ENCODE measurements around the gene SELENOO. TPM values are rescaled to one million over a fixed set of nuclear protein-coding genes. Genes with fewer than 3 reads are reported as not detected.
"Not testable (repeated sequence)": the region's sequence is repeated elsewhere in the genome, so short reads cannot be mapped to it uniquely, and the experiment has no call there.

SELENOO gene
- total RNA-seq, 2 experiments from 2014 or later = 34.0 to 44.2 TPM

GRCh38 chr22:50165436-50166123 is 35.2 kb upstream of the SELENOO start:
- Histone ChIP-seq H3K4me2 (ENCODE audit: low read length) (no peak overlapping the region), H3K9me3 (ENCODE audit: low read length) (no peaks in the 10 kb centered on the region), H3K27ac (ENCODE audit: low read depth, low read length, poor library complexity, severe bottlenecking) (no peak overlapping the region), H3K79me2 (ENCODE audit: insufficient read depth, low read depth, low read length) (no peaks in the 10 kb centered on the region), H3K4me3 (ENCODE audit: low read depth, low read length, poor library complexity, severe bottlenecking) (no peak overlapping the region), H2AFZ (ENCODE audit: low read length) (no peak overlapping the region), H3K4me1 (ENCODE audit: insufficient read depth, low read length, poor library complexity, severe bottlenecking) (no peaks in the 10 kb centered on the region), H3K9me2 (ENCODE audit: insufficient read depth, low read length) (no peaks in the 10 kb centered on the region), H4K20me1 (ENCODE audit: insufficient read depth, low read length) (no peaks in the 10 kb centered on the region), H3K36me3 (ENCODE audit: insufficient read depth, low read length) (no peaks in the 10 kb centered on the region)
- no TSS peak for BruUV-seq (replicated peaks)
- POLR2A ChIA-PET = no interaction called here
- no peak for DNase-seq (ENCODE audit: low spot score)
- CTCF ChIA-PET (ENCODE audit: unreplicated experiment) = no interaction called here
- intact Hi-C loops (cut with micrococcal nuclease; ENCODE audit: unreplicated experiment) = no loop called here
- no peak for TF ChIP-seq EZH2phosphoT487 (IDR thresholded peaks at IDR 0.05; ENCODE audit: borderline replicate concordance, low read depth, low read length)
- TF ChIP-seq, protein P1, sequence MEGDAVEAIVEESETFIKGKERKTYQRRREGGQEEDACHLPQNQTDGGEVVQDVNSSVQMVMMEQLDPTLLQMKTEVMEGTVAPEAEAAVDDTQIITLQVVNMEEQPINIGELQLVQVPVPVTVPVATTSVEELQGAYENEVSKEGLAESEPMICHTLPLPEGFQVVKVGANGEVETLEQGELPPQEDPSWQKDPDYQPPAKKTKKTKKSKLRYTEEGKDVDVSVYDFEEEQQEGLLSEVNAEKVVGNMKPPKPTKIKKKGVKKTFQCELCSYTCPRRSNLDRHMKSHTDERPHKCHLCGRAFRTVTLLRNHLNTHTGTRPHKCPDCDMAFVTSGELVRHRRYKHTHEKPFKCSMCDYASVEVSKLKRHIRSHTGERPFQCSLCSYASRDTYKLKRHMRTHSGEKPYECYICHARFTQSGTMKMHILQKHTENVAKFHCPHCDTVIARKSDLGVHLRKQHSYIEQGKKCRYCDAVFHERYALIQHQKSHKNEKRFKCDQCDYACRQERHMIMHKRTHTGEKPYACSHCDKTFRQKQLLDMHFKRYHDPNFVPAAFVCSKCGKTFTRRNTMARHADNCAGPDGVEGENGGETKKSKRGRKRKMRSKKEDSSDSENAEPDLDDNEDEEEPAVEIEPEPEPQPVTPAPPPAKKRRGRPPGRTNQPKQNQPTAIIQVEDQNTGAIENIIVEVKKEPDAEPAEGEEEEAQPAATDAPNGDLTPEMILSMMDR (conservative IDR thresholded peaks at IDR 0.05; ENCODE audit: low read length) = no peak

- no peaks in the 10 kb centered on the region for H3K79me2 ChIP-seq (ENCODE audit: insufficient read depth, low read depth, low read length)
- BruUV-seq (replicated peaks) = no TSS peak
- no peak overlapping the region for H3K4me2 ChIP-seq (ENCODE audit: low read length)
- no peak overlapping the region for H3K4me3 ChIP-seq (ENCODE audit: low read depth, low read length, poor library complexity, severe bottlenecking)
- ChIA-PET CTCF (ENCODE audit: unreplicated experiment) (no interaction called here), POLR2A (interaction anchor here (0.6 kb wide), 1 partner anchor 9 kb away, joined by 3 read pairs; no protein-coding TSS in a partner anchor)
- H3K4me1 ChIP-seq (ENCODE audit: insufficient read depth, low read length, poor library complexity, severe bottlenecking) = peaks cover 4% of the 10 kb centered on the region
- TF ChIP-seq EZH2phosphoT487 (IDR thresholded peaks at IDR 0.05; ENCODE audit: borderline replicate concordance, low read depth, low read length) = no peak
- no peak overlapping the region for H2AFZ ChIP-seq (ENCODE audit: low read length)
- H4K20me1 ChIP-seq (ENCODE audit: insufficient read depth, low read length) = no peaks in the 10 kb centered on the region
- H3K9me3 ChIP-seq (ENCODE audit: low read length) = no peaks in the 10 kb centered on the region
- H3K27ac ChIP-seq (ENCODE audit: low read depth, low read length, poor library complexity, severe bottlenecking) = no peak overlapping the region
- H3K36me3 ChIP-seq (ENCODE audit: insufficient read depth, low read length) = no peaks in the 10 kb centered on the region
- no peak for DNase-seq (ENCODE audit: low spot score)
- no peaks in the 10 kb centered on the region for H3K9me2 ChIP-seq (ENCODE audit: insufficient read depth, low read length)
- intact Hi-C loops (cut with micrococcal nuclease; ENCODE audit: unreplicated experiment) = no loop called here
Measured at GRCh38 chr22:50167689-50168489, 32.9 kb upstream of the SELENOO start.

DNA sequence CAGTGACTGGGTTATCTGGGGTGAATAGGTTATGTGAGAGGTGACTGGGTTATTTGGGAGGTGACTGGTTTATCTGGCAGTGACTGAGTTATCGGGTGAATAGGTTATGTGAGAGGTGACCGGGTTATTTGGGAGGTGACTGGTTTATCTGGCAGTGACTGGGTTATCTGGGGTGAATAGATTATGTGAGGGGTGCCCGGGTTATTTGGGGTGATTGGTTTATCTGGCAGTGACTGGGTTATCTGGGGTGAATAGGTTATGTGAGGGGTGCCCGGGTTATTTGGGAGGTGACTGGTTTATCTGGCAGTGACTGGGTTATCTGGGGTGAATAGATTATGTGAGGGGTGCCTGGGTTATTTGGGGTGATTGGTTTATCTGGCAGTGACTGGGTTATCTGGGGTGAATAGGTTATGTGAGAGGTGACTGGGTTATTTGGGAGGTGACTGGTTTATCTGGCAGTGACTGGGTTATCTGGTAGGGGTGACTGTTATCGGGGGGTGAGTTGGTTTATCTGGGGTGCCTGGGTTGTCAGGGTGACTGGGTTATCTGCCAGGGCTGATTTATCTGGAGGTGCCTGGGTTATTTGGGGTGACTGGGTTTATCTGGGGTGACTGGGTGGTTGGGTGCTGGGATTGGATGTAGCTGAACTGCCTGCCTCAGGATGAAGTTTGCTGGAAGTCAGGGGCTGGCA is 32.2 kb upstream of the SELENOO start:
- H3K4me3 ChIP-seq (ENCODE audit: low read depth, low read length, poor library complexity, severe bottlenecking); H3K36me3 ChIP-seq (ENCODE audit: insufficient read depth, low read length); BruUV-seq (replicated peaks); H3K79me2 ChIP-seq (ENCODE audit: insufficient read depth, low read depth, low read length); H4K20me1 ChIP-seq (ENCODE audit: insufficient read depth, low read length); POLR2A ChIA-PET; H3K9me3 ChIP-seq (ENCODE audit: low read length); H3K4me2 ChIP-seq (ENCODE audit: low read length); H2AFZ ChIP-seq (ENCODE audit: low read length); CTCF ChIA-PET (ENCODE audit: unreplicated experiment); H3K27ac ChIP-seq (ENCODE audit: low read depth, low read length, poor library complexity, severe bottlenecking); DNase-seq (ENCODE audit: low spot score); intact Hi-C loops (cut with micrococcal nuclease; ENCODE audit: unreplicated experiment); H3K9me2 ChIP-seq (ENCODE audit: insufficient read depth, low read length): not testable (repeated sequence)
- H3K4me1 ChIP-seq (ENCODE audit: insufficient read depth, low read length, poor library complexity, severe bottlenecking) = peaks cover 11% of the 10 kb centered on the region

Measured in OCI-LY7 (cell line).